SK-N-MC (cell line): ENCODE data around the gene CAGE1.

ENCODE experiments used
- EZH2 ChIP-seq: fragments of 200-600 bp; sonication (generic); IDR thresholded peaks from one replicate; pipeline ENCODE4 v1.6.1; 2017; ENCODE audit warnings: antibody characterized with exemption
- FOXP2 ChIP-seq: optimal IDR thresholded peaks from 2 replicates; pipeline ENCODE3; 2011; ENCODE audit warnings: mild to moderate bottlenecking, moderate library complexity; ENCODE audit not compliant: insufficient read depth; ENCODE audit errors: extremely low read length, control extremely low read depth

- TF ChIP-seq EZH2 (no peak), FOXP2 (no peak)
Observed at GRCh38 chr6:7311917-7312615, 77.5 kb downstream of the CAGE1 start.
